Measurements from ENCODE around the gene CCDC73.

DNA sequence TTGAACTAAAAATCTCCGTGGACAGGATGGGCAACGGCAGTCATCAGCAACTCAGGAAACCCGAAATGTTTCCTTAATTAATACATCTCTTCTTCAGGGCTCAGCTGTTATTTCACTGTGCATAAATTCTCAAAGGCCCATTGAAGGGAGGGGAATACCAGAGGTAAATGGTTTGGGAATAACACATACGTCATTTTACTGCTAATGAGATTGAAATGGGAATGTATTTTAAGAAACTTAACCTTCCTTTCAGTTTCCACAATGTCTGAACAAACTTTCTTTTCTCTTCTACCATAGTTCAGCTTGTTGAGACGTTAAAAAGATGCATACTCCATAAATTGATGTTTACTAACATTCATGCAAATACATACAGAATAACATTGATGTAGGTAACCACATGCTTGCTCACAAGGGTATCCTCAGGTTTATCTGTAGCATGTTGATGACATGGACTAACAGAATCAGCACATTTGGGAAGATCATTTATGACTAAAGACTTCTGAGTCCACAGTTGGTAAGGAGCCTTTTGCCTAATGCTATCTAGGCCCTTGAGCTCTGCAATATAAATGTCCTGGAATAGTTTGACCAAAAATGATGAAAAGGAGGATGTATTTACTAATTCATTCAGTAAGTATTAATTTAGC lies 27.6 kb upstream of the CCDC73 start:
- no peak for TF ChIP-seq POLR2AphosphoS5 (IDR thresholded peaks at IDR 0.05; ENCODE audit: low read length)
- TF ChIP-seq, protein P1, sequence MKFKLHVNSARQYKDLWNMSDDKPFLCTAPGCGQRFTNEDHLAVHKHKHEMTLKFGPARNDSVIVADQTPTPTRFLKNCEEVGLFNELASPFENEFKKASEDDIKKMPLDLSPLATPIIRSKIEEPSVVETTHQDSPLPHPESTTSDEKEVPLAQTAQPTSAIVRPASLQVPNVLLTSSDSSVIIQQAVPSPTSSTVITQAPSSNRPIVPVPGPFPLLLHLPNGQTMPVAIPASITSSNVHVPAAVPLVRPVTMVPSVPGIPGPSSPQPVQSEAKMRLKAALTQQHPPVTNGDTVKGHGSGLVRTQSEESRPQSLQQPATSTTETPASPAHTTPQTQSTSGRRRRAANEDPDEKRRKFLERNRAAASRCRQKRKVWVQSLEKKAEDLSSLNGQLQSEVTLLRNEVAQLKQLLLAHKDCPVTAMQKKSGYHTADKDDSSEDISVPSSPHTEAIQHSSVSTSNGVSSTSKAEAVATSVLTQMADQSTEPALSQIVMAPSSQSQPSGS (IDR thresholded peaks at IDR 0.05; ENCODE audit: low read length) = no peak

All from GM12878 (cell line).